ENCODE results near the gene CD226. TPM values are rescaled to one million over a fixed set of nuclear protein-coding genes. Genes with fewer than 3 reads are reported as not detected.
A peak's percentile ranks its signal among the peaks of the same experiment; 100 is the strongest.

The CD226 gene
- total and polyA plus RNA-seq, 2 of the 13 experiments (the other 11 are each of a cell fraction or from before 2014, with no cell fraction given) = 0.13 to 0.77 TPM

DNA sequence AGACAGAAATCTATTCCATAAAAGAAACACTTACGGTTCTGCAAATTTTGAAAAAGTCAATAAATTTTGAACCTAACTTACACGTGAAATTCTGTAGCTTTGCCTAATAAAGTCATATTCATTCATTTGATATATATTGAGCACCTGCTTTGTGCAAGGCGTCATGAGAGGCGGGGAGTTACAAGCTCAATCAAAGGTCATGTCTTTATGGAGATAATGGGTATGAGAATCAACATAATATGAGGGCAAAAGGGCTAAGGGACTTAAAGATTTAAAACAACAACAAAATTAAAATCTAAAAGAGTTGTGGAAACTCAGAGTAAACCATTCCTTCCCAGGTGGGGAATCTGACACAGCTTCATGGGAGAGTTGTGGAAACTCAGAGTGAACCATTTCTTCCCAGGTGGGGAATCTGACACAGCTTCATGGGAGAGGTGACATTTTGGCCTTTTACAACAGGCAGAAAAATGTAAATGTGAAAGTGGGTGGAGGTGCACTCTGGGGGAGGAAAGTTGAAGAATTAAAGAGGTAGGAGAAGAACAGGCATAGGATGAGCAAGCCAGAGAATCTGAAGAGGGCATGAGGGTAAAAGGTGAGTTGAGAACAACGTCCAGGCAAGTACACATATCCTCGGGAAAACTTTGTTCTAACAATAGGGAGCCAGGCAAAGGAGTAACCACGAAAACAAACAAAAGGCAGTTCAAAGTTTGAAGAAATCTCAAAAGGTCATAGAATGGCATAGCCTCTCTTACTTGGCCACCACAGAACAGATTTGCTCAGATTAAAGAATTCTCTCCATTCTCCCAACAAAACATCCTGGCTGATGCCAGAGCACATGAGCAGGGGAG, 49.5 kb upstream of the CD226 start (continued):
- TF ChIP-seq ZNF337 (CRISPR knock-in tag; IDR thresholded peaks at IDR 0.05; ENCODE audit: borderline replicate concordance, low read depth) (no peak), GATAD2A (CRISPR knock-in tag; IDR thresholded peaks at IDR 0.05) (peak; percentile 41), ZNF256 (CRISPR knock-in tag; conservative IDR thresholded peaks at IDR 0.05) (no peak), SAFB2 (CRISPR knock-in tag; IDR thresholded peaks at IDR 0.05; ENCODE audit: borderline replicate concordance, low read depth) (no peak), ZNF570 (CRISPR knock-in tag; IDR thresholded peaks at IDR 0.05; ENCODE audit: borderline replicate concordance) (no peak), MTF1 (CRISPR knock-in tag; IDR thresholded peaks at IDR 0.05) (no peak), JUND (CRISPR knock-in tag; IDR thresholded peaks at IDR 0.05) (no peak), TEAD3 (CRISPR knock-in tag; optimal IDR thresholded peaks at IDR 0.05; ENCODE audit: borderline replicate concordance) (peak; percentile 41), SP4 (CRISPR knock-in tag; IDR thresholded peaks at IDR 0.05) (no peak), SMAD3 (CRISPR knock-in tag; IDR thresholded peaks at IDR 0.05) (no peak), HNRNPL (IDR thresholded peaks at IDR 0.05; ENCODE audit: low read depth, low read length) (no peak), SSRP1 (CRISPR knock-in tag; IDR thresholded peaks at IDR 0.05) (no peak), KDM2A (CRISPR knock-in tag; IDR thresholded peaks at IDR 0.05; ENCODE audit: borderline replicate concordance, low read depth) (no peak), ZC3H13 (CRISPR knock-in tag; IDR thresholded peaks at IDR 0.05) (no peak)
- TF ChIP-seq, protein P1, sequence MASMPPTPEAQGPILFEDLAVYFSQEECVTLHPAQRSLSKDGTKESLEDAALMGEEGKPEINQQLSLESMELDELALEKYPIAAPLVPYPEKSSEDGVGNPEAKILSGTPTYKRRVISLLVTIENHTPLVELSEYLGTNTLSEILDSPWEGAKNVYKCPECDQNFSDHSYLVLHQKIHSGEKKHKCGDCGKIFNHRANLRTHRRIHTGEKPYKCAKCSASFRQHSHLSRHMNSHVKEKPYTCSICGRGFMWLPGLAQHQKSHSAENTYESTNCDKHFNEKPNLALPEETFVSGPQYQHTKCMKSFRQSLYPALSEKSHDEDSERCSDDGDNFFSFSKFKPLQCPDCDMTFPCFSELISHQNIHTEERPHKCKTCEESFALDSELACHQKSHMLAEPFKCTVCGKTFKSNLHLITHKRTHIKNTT (CRISPR knock-in tag; IDR thresholded peaks at IDR 0.05) = no peak
- TF ChIP-seq, protein P2, sequence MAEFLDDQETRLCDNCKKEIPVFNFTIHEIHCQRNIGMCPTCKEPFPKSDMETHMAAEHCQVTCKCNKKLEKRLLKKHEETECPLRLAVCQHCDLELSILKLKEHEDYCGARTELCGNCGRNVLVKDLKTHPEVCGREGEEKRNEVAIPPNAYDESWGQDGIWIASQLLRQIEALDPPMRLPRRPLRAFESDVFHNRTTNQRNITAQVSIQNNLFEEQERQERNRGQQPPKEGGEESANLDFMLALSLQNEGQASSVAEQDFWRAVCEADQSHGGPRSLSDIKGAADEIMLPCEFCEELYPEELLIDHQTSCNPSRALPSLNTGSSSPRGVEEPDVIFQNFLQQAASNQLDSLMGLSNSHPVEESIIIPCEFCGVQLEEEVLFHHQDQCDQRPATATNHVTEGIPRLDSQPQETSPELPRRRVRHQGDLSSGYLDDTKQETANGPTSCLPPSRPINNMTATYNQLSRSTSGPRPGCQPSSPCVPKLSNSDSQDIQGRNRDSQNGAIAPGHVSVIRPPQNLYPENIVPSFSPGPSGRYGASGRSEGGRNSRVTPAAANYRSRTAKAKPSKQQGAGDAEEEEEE (CRISPR knock-in tag; IDR thresholded peaks at IDR 0.05; ENCODE audit: borderline replicate concordance) = no peak
- TF ChIP-seq, protein P3, sequence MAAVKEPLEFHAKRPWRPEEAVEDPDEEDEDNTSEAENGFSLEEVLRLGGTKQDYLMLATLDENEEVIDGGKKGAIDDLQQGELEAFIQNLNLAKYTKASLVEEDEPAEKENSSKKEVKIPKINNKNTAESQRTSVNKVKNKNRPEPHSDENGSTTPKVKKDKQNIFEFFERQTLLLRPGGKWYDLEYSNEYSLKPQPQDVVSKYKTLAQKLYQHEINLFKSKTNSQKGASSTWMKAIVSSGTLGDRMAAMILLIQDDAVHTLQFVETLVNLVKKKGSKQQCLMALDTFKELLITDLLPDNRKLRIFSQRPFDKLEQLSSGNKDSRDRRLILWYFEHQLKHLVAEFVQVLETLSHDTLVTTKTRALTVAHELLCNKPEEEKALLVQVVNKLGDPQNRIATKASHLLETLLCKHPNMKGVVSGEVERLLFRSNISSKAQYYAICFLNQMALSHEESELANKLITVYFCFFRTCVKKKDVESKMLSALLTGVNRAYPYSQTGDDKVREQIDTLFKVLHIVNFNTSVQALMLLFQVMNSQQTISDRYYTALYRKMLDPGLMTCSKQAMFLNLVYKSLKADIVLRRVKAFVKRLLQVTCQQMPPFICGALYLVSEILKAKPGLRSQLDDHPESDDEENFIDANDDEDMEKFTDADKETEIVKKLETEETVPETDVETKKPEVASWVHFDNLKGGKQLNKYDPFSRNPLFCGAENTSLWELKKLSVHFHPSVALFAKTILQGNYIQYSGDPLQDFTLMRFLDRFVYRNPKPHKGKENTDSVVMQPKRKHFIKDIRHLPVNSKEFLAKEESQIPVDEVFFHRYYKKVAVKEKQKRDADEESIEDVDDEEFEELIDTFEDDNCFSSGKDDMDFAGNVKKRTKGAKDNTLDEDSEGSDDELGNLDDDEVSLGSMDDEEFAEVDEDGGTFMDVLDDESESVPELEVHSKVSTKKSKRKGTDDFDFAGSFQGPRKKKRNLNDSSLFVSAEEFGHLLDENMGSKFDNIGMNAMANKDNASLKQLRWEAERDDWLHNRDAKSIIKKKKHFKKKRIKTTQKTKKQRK (IDR thresholded peaks at IDR 0.05; ENCODE audit: low read length) = no peak
- TF ChIP-seq, protein P4, sequence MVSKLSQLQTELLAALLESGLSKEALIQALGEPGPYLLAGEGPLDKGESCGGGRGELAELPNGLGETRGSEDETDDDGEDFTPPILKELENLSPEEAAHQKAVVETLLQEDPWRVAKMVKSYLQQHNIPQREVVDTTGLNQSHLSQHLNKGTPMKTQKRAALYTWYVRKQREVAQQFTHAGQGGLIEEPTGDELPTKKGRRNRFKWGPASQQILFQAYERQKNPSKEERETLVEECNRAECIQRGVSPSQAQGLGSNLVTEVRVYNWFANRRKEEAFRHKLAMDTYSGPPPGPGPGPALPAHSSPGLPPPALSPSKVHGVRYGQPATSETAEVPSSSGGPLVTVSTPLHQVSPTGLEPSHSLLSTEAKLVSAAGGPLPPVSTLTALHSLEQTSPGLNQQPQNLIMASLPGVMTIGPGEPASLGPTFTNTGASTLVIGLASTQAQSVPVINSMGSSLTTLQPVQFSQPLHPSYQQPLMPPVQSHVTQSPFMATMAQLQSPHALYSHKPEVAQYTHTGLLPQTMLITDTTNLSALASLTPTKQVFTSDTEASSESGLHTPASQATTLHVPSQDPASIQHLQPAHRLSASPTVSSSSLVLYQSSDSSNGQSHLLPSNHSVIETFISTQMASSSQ (IDR thresholded peaks at IDR 0.05; ENCODE audit: low read depth) = no peak
- TF ChIP-seq, protein P4 (CRISPR knock-in tag; IDR thresholded peaks at IDR 0.05; ENCODE audit: borderline replicate concordance) = no peak
